Large intestine (tissue), 3 donors: ENCODE data around the gene DUT. TPM values are rescaled to one million over a fixed set of nuclear protein-coding genes. Genes with fewer than 3 reads are reported as not detected.

ENCODE experiments used
- DNase-seq, 2 donors: peaks; one replicate each; pipeline versions ENCODE4 v3.0.0 to v3.0.0-alpha.2; 2013
- H3K27ac ChIP-seq: one replicate; pipeline ENCODE4 v1.5.1; 2013; ENCODE audit warnings: low read length
- H3K27me3 ChIP-seq: 2 replicates; pipeline ENCODE4 v1.6.1; 2013; ENCODE audit warnings: low read length; ENCODE audit not compliant: control insufficient read depth, insufficient read depth
- H3K36me3 ChIP-seq: 2 replicates; pipeline ENCODE4 v1.6.1; 2013; ENCODE audit warnings: low read length; ENCODE audit not compliant: control insufficient read depth, insufficient read depth
- H3K4me1 ChIP-seq: one replicate; pipeline ENCODE4 v1.6.1; 2013; ENCODE audit warnings: low read length; ENCODE audit not compliant: control insufficient read depth, insufficient read depth
- H3K4me3 ChIP-seq: one replicate; pipeline ENCODE4 v1.5.1; 2013; ENCODE audit warnings: low read length
- H3K9me3 ChIP-seq: one replicate; pipeline ENCODE4 v1.6.1; 2013; ENCODE audit warnings: mild to moderate bottlenecking, low read depth, low read length, moderate library complexity; ENCODE audit not compliant: control insufficient read depth
- WGBS: methylation state at CpG from one replicate; pipeline ENCODE4 v1.1.5; 2013; ENCODE audit warnings: low lambda C conversion rate; ENCODE audit not compliant: insufficient coverage; 5-methylcytosine and 5-hydroxymethylcytosine counted together
- polyA plus RNA-seq: library from polyadenylated mRNA; unstranded; fragments of 120-200 nt; gene quantifications from one replicate; pipeline ENCODE4 v1.2.1, GENCODE V29; 2013

The DUT gene
- polyA plus RNA-seq, 1 donor: 112 TPM

DNA sequence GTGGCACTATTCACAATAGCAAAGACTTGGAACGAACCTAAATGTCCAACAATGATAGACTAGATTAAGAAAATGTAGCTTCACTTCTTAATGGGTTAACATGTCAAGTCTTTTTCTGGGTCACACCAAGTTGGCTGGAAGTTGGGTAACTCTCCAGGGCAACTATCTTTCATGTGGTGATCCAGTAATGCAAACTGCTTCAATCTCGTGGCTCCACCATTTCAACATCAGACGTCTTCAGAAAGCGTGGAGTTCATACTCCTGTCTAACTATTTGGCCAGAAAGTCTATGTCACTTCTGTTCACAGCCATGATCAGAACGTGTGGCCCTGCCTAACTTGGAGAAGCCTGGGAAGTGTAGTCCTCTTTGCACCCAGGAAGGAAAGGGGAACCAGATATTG lies 32.2 kb downstream of the DUT start:
- DNase-seq: no peak
- no CpG with 5 or more reads among the region's 5 CpGs for WGBS
- no peaks in the 10 kb centered on the region for H3K4me1 ChIP-seq
- H3K4me3 ChIP-seq: no peak overlapping the region
- H3K27me3 ChIP-seq: peaks cover 2% of the 10 kb centered on the region
- H3K27ac ChIP-seq: no peak overlapping the region
- H3K9me3 ChIP-seq: no peaks in the 10 kb centered on the region
- no peaks in the 10 kb centered on the region for H3K36me3 ChIP-seq

DNA sequence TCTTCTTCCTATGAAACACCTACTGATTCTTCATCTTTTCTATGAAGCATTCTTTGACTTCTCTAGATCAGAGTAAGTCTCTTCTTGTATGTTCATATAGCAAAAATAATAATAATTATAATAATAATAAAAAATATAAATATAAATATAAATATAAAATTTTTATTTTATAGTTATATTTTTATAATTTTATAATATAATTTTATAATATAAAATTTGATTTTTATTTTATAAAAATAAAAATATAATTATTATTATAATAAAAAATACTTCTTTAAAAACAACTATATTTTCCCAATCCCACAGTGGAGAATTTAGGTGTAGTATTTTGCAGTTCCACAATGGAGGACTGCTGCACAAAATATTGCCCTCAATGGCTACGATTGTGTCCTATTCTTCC lies 34.3 kb downstream of the DUT start:
- H3K27ac ChIP-seq: no peak overlapping the region
- H3K27me3 ChIP-seq: peaks cover 2% of the 10 kb centered on the region
- H3K4me3 ChIP-seq: no peak overlapping the region
- no peak for DNase-seq
- no peaks in the 10 kb centered on the region for H3K9me3 ChIP-seq
- no peaks in the 10 kb centered on the region for H3K36me3 ChIP-seq
- 71% methylated on average over 1 of the region's 1 CpG for WGBS
- H3K4me1 ChIP-seq: no peaks in the 10 kb centered on the region

DNA sequence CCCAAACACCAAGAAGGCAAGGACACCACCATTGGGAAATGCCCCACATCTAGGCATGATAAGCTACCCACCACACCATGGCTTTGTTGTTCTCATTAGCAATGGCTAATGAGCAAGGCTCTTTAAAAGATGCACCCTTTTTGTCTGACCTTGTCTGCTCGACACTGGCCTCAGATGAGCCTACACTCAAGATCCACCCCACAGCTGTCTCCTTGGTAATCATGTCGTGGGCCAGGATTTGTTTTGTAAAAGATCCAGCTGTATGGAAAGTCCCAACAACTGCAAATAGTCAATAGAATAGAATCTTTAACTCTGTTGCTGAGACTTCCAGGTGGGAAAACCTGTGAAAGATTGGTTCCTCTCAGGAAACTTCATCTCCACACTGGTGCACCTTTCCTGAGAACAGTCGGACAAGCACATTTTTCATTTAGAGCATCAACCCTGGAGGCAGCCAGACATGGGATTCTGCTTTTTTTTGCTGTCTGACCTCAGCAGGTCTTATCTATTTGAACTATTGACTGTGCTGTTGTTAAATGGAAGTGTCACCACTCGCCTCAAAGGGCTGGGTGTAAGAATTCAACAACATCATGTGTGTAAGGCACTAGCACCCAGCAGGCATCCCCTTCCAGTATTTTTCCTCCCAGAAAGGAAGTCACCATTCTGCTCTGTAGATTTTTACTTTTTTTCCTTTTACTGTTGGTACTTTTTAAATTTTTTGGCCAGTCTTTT lies 35.5 kb downstream of the DUT start:
- Histone ChIP-seq H3K27ac (no peak overlapping the region), H3K27me3 (peaks cover 2% of the 10 kb centered on the region), H3K4me1 (no peaks in the 10 kb centered on the region), H3K9me3 (no peaks in the 10 kb centered on the region), H3K4me3 (no peak overlapping the region), H3K36me3 (no peaks in the 10 kb centered on the region)
- 17% methylated on average over 1 of the region's 4 CpGs for WGBS
- no peak for DNase-seq

DNA sequence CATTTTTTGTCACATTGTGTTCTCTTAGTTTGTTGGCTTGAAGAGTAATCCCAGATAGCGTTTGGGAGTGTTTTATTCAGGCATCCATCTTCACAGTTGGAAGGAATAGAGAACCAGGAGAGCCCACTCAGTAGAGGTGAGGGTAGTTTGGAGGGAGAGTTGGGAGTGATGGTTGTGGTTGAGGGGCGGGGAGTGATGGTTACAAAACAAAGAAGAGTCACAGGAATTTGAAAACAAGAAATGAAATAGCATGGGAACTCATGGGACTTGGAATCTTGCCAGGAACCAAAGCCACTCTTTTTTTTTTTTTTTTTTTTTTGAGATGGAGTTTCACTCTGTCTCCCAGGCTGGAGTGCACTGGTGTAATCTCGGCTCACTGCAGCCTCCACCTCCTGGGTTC lies 36.3 kb downstream of the DUT start:
- WGBS: no CpG with 5 or more reads among the region's 3 CpGs
- no peak for DNase-seq
- H3K4me1 ChIP-seq: no peaks in the 10 kb centered on the region
- no peak overlapping the region for H3K27ac ChIP-seq
- no peak overlapping the region for H3K4me3 ChIP-seq
- H3K36me3 ChIP-seq: no peaks in the 10 kb centered on the region
- H3K9me3 ChIP-seq: no peaks in the 10 kb centered on the region
- H3K27me3 ChIP-seq: peaks cover 2% of the 10 kb centered on the region

DNA sequence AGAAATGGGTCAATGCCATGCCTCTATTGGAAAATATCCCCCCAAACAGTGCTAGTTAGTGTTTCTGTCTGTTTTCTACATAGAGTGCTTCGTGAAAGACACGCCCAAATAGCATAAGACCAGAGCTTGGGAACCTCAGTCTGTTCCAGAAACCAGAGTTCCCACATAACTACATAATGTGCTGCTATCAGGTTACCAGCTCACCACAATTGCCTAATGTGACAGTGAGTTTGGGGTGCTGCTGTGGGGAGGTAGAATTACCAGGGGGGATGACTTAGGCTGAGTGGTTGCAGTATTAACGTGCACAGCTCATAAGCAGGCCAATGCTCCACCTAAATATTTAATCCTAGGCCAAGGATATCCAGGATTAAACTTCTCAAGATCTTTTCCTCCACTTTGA lies 39.2 kb downstream of the DUT start:
- no peak overlapping the region for H3K4me3 ChIP-seq
- H3K9me3 ChIP-seq: no peaks in the 10 kb centered on the region
- no peaks in the 10 kb centered on the region for H3K4me1 ChIP-seq
- no peak overlapping the region for H3K27ac ChIP-seq
- no peaks in the 10 kb centered on the region for H3K27me3 ChIP-seq
- no peak for DNase-seq
- H3K36me3 ChIP-seq: no peaks in the 10 kb centered on the region
- no CpG with 5 or more reads among the region's 3 CpGs for WGBS

DNA sequence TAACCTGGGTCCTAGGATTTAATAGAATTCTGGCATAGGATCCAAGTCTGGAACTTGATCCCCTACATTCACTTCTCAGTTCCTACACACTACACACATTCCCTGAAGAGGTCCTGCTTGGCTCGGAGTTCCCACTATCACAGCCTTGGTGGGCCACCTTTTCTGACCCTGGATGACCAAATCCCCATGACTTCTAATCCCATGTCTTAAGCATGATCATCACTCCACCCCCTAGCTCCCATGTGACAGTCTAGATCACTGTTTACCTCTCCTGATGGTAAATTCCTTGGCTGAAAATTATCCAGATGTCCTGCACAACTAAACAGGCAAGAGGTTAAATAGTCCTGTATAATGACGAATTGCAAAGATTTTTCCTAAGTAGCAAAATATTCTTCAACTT lies 40.3 kb downstream of the DUT start:
- Histone ChIP-seq H3K36me3 (no peaks in the 10 kb centered on the region), H3K27ac (no peak overlapping the region), H3K27me3 (no peaks in the 10 kb centered on the region), H3K9me3 (no peaks in the 10 kb centered on the region), H3K4me3 (no peak overlapping the region), H3K4me1 (no peaks in the 10 kb centered on the region)
- no peak for DNase-seq
- no CpG with 5 or more reads among the region's 2 CpGs for WGBS

DNA sequence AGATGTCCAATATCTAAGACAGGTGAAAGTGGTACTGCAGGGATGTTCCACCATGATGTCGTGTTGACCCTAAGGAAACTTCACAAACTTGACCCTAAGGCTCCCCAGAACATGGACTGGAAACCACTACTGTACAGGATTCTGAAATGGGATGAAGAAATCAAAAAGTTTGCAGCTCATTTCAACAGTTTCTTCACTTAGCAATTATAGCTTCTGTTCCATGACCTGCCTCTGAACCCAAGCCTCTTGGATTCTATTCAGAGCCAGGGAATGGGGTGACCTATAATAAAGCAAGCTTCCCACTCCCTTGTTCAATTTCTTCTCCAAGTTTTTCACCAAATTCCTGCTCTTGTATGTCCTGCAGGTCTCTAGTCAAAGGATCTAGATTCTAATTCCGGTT lies 40.7 kb downstream of the DUT start:
- H3K4me1 ChIP-seq: no peaks in the 10 kb centered on the region
- H3K9me3 ChIP-seq: no peaks in the 10 kb centered on the region
- no peak for DNase-seq
- no peaks in the 10 kb centered on the region for H3K36me3 ChIP-seq
- H3K27ac ChIP-seq: no peak overlapping the region
- H3K4me3 ChIP-seq: no peak overlapping the region
- no CpG with 5 or more reads among the region's 2 CpGs for WGBS
- no peaks in the 10 kb centered on the region for H3K27me3 ChIP-seq

DNA sequence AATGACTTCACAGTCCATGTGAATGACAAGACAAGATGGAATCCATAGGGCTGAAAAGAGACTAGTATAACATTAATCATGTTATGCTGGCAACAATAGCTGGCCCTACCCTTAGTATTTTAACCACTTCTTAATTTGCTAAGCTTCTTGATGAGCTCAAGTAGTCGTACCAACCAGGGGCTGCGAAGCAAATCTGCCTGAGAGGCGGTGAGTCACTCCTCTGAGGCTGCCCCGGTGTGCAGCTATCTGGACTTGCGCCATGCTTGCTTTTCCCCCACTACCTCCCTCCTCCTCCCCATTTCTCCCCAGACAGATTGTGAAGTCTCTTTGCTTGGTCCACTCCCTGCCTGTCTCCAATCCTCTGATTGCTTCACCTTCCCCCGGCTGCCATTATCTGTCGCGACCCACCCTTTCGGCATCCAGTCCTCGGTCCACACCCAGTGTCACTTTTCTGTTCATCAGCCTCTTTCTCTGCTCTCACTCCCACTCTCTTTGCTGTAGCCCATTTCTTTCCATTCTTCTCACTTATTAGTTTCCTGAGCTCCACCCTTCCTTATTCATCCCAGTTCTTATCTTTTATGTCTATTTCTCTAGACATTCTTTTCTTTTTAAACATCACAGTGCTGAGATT lies 42.7 kb downstream of the DUT start:
- Histone ChIP-seq H3K36me3 (no peaks in the 10 kb centered on the region), H3K4me1 (no peaks in the 10 kb centered on the region), H3K9me3 (no peaks in the 10 kb centered on the region), H3K27me3 (no peaks in the 10 kb centered on the region), H3K4me3 (no peak overlapping the region), H3K27ac (no peak overlapping the region)
- 92% methylated on average over 4 of the region's 10 CpGs for WGBS
- no peak for DNase-seq

DNA sequence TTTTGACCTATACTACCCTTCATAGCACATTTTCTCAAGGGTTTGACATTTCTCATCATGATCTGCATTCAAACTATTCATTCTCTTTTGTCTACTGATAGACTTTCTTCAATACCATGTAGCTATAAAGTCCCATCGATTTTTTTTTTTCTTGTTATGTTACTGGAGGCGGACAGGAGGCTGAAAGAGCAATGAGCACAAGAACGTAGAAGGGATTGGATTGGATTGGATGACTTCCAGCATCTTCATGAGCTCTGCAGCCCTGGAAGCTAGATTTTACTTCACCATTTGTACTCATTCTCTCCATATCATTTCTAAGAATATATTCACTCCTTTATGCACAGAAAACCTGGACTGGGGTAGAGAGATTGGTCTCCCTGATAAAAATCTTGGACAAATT lies 43.2 kb downstream of the DUT start:
- Histone ChIP-seq H3K27me3 (no peaks in the 10 kb centered on the region), H3K4me3 (no peak overlapping the region), H3K9me3 (no peaks in the 10 kb centered on the region), H3K27ac (no peak overlapping the region), H3K4me1 (no peaks in the 10 kb centered on the region), H3K36me3 (no peaks in the 10 kb centered on the region)
- WGBS: no CpG with 5 or more reads among the region's 3 CpGs
- no peak for DNase-seq

DNA sequence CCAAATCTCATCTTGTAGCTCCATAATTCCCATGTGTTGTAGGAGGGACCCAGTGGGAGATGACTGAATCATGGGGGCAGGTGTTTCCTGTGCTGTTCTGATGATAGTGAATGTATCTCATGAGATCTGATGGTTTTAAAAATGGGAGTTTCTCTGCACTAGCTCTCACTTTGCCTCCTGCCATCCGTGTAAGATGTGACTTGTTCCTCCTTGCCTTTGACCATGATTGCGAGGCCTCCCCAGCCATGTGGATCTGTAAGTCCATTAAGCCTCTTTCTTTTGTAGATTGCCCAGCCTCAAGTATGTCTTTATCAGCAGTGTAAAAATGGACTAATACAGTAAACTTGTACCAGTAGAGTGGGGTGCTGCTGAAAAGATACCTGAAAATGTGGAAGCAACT lies 44.5 kb downstream of the DUT start:
- WGBS: no CpG with 5 or more reads among the region's 2 CpGs
- Histone ChIP-seq H3K9me3 (no peaks in the 10 kb centered on the region), H3K27me3 (no peaks in the 10 kb centered on the region), H3K4me1 (no peaks in the 10 kb centered on the region), H3K4me3 (no peak overlapping the region), H3K36me3 (no peaks in the 10 kb centered on the region), H3K27ac (no peak overlapping the region)
- DNase-seq: no peak

DNA sequence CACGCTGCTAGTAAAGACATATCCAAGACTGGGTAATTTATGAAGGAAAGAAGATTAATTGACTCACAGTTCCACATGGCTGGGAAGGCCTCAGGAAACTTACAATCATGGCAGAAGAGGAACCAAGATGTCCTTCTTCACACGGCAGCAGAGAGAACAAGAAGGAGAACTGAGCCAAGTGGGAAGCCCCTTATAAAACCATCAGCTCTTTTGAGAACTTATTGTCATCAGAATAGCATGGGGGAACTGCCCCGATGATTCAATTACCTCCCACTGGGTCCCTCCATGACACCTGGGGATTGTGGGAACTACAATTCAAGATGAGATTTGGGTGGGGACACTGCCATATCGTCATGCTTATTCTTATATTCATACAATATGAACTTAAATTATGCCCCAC lies 49.0 kb downstream of the DUT start:
- no peak for DNase-seq
- Histone ChIP-seq H3K27me3 (no peaks in the 10 kb centered on the region), H3K4me1 (no peaks in the 10 kb centered on the region), H3K36me3 (no peaks in the 10 kb centered on the region), H3K4me3 (no peak overlapping the region), H3K27ac (no peak overlapping the region), H3K9me3 (no peaks in the 10 kb centered on the region)
- no CpG with 5 or more reads among the region's 4 CpGs for WGBS
